HepG2 (cell line): Measurements from ENCODE around the gene DOK4. TPM values are rescaled to one million over a fixed set of nuclear protein-coding genes. Genes with fewer than 3 reads are reported as not detected.

Source experiments
- ARID2 ChIP-seq: sonication (generic); formaldehyde crosslinking; IDR thresholded peaks from 2 replicates; pipeline ENCODE4 v1.8.1; 2022; ENCODE audit warnings: mild to moderate bottlenecking, missing genetic modification reagents, borderline replicate concordance
- ASH2L ChIP-seq: fragments of 300-600, 200-600 bp; sonication (generic); IDR thresholded peaks from 2 replicates; pipeline ENCODE4 v1.7.0; 2017; ENCODE audit warnings: low read depth, mild to moderate bottlenecking, moderate library complexity, mixed read lengths, low read length; ENCODE audit not compliant: insufficient read length
- CHD2 ChIP-seq: IDR thresholded peaks from 2 replicates; pipeline ENCODE4 v1.6.1; 2011; ENCODE audit warnings: low read depth, low read length, improper control_type of control experiment
- DBP ChIP-seq: sonication (generic); formaldehyde crosslinking; IDR thresholded peaks from 2 replicates; pipeline ENCODE4 v1.4.0; 2020; ENCODE audit warnings: missing genetic modification reagents; ENCODE audit errors: not compliant biosample characterization
- KAT7 ChIP-seq: IDR thresholded peaks from 2 replicates; pipeline ENCODE4 v1.6.1; 2018; ENCODE audit warnings: borderline replicate concordance, missing compliant biosample characterization
- MNT ChIP-seq: fragments of 450-650 bp; IDR thresholded peaks from 2 replicates; pipeline ENCODE4 v1.6.1; 2016
- NFKB2 ChIP-seq: sonication (generic); formaldehyde crosslinking; IDR thresholded peaks from 2 replicates; pipeline ENCODE4 v1.4.0; 2020; ENCODE audit warnings: missing genetic modification reagents, borderline replicate concordance
- PCBP2 ChIP-seq: fragments of 200-400 bp; formaldehyde crosslinking; optimal IDR thresholded peaks from 2 replicates; pipeline ENCODE3; 2018; ENCODE audit warnings: low read length, low read depth; ENCODE audit not compliant: poor library complexity, severe bottlenecking
- RARA ChIP-seq: IDR thresholded peaks from 2 replicates; pipeline ENCODE4 v1.6.1; 2016; ENCODE audit warnings: missing genetic modification reagents, missing compliant biosample characterization
- SAP130 ChIP-seq: IDR thresholded peaks from 2 replicates; pipeline ENCODE4 v1.6.1; 2016; ENCODE audit warnings: low read depth
- SP4 ChIP-seq: sonication (generic); formaldehyde crosslinking; IDR thresholded peaks from 2 replicates; pipeline ENCODE4 v1.8.1; 2023; ENCODE audit warnings: mild to moderate bottlenecking, missing genetic modification reagents
- SRSF4 ChIP-seq: fragments of 200-400 bp; formaldehyde crosslinking; IDR thresholded peaks from one replicate; pipeline ENCODE4 v1.6.1; 2018; ENCODE audit warnings: mild to moderate bottlenecking, low read depth, low read length, moderate library complexity; ENCODE audit not compliant: poor library complexity, severe bottlenecking
- SRY ChIP-seq: sonication (generic); formaldehyde crosslinking; IDR thresholded peaks from 2 replicates; pipeline ENCODE4 v1.8.0; 2022; ENCODE audit warnings: mild to moderate bottlenecking, missing genetic modification reagents
- YY1 ChIP-seq: IDR thresholded peaks from 2 replicates; pipeline ENCODE4 v1.6.1; 2011; ENCODE audit warnings: low read length, low read depth, moderate library complexity, mild to moderate bottlenecking; ENCODE audit not compliant: insufficient read depth, insufficient replicate concordance
- ZFP36L2 ChIP-seq: sonication (generic); formaldehyde crosslinking; IDR thresholded peaks from 2 replicates; pipeline ENCODE4 v1.4.0; 2020; ENCODE audit warnings: missing genetic modification reagents
- ZFP91 ChIP-seq: sonication (generic); formaldehyde crosslinking; IDR thresholded peaks from 2 replicates; pipeline ENCODE4 v1.9.0; 2022; ENCODE audit warnings: missing genetic modification reagents, mild to moderate bottlenecking, borderline replicate concordance
- ZMAT3 ChIP-seq: sonication (generic); formaldehyde crosslinking; conservative IDR thresholded peaks from 2 replicates; pipeline ENCODE4 v1.7.0; 2021; ENCODE audit warnings: missing genetic modification reagents
- ZNF446 ChIP-seq: sonication (generic); formaldehyde crosslinking; IDR thresholded peaks from 2 replicates; pipeline ENCODE4 v1.5.0; 2020; ENCODE audit warnings: mild to moderate bottlenecking, missing genetic modification reagents
- ZNF547 ChIP-seq: sonication (generic); formaldehyde crosslinking; IDR thresholded peaks from 2 replicates; pipeline ENCODE4 v1.5.1; 2020; ENCODE audit warnings: mild to moderate bottlenecking, missing genetic modification reagents
- ZNF549 ChIP-seq: sonication (generic); formaldehyde crosslinking; IDR thresholded peaks from 2 replicates; pipeline ENCODE4 v1.5.0; 2020; ENCODE audit warnings: missing genetic modification reagents
- ZNF713 ChIP-seq: sonication (generic); formaldehyde crosslinking; IDR thresholded peaks from 2 replicates; pipeline ENCODE4 v1.4.0; 2020; ENCODE audit warnings: mild to moderate bottlenecking, missing genetic modification reagents
- ZNF770 ChIP-seq: sonication (generic); formaldehyde crosslinking; IDR thresholded peaks from 2 replicates; pipeline ENCODE4 v1.5.0; 2020; ENCODE audit warnings: mild to moderate bottlenecking, missing genetic modification reagents
- polyA plus RNA-seq, 8 experiments: library from polyadenylated mRNA; depleted of rRNA in 3 of 8; stranded (reverse) in 7 of 8; unstranded in 1 of 8; fragments of >200 nt; fragmentation: Illumina TruSeq in 4 of 8; extraction: Trizol in 4 of 8; gene quantifications; 2 replicates each; pipeline versions ENCODE4 v1.2.1 to v1.2.3, GENCODE V29; 2011 to 2016; ENCODE audit warnings: low read depth in 4 of 8, missing spikeins in 1 of 8, mixed read lengths in 1 of 8; ENCODE audit not compliant: insufficient read depth in 1 of 8
- total RNA-seq, 5 experiments: library from RNA; depleted of rRNA; stranded (reverse); fragments of >200 nt; fragmentation: Illumina TruSeq; extraction: Trizol; gene quantifications; 2 replicates each; pipeline ENCODE4 v1.2.3, GENCODE V29; 2016; ENCODE audit warnings: low read depth in 1 of 5

Gene DOK4
- total and polyA plus RNA-seq, 2 of the 13 experiments (the other 11 are each of a cell fraction or from before 2014, with no cell fraction given) = 52.7 to 70.0 TPM

GRCh38 chr16:57485916-57486857, at the start of gene DOK4 (continued):
- TF ChIP-seq SAP130 (CRISPR knock-in tag) (peak; percentile 51), ZMAT3 (CRISPR knock-in tag) (no peak), PCBP2 (no peak), RARA (CRISPR knock-in tag) (0 out of 2 replicates have a peak, but pooled peaks have one; percentile 13), ZNF547 (CRISPR knock-in tag) (peak; percentile 21; the same call in 1 of the 2 replicates), ASH2L (peak; percentile 19), ZNF713 (CRISPR knock-in tag) (no peak), ZFP91 (no peak), ZNF770 (CRISPR knock-in tag) (0 out of 2 replicates have a peak, but pooled peaks have one; percentile 9), ZNF446 (peak; percentile 74; the same call in 1 of the 2 replicates), SRY (CRISPR knock-in tag) (peak; percentile 46; the same call in 1 of the 2 replicates), CHD2 (0 out of 2 replicates have a peak, but pooled peaks have one; percentile 38), ARID2 (CRISPR knock-in tag) (0 out of 2 replicates have a peak, but pooled peaks have one; percentile 62), SP4 (CRISPR knock-in tag) (peak; percentile 87; the same call in 1 of the 2 replicates), DBP (CRISPR knock-in tag) (no peak), MNT (0 out of 2 replicates have a peak, but pooled peaks have one; percentile 8), NFKB2 (CRISPR knock-in tag) (peak; percentile 3; the same call in 1 of the 2 replicates), KAT7 (no peak; the same call in 1 of the 2 replicates), ZNF549 (CRISPR knock-in tag) (no peak), ZFP36L2 (CRISPR knock-in tag) (no peak), SRSF4 (no peak), YY1 (peak; percentile 85)
